ENCODE results near the gene GALT.

- peak in 5 of 7 experiments; percentile 81 to 91 (median 87) for TF ChIP-seq CTCF (IDR thresholded peaks at IDR 0.05)
- TF ChIP-seq POLR2AphosphoS5 (IDR thresholded peaks at IDR 0.05), result peak in 1 of 3 donors; percentile 54
Measured at GRCh38 chr9:34603610-34604231, 42.8 kb upstream of the GALT start.

Data from stomach (tissue), 4 donors.